Measurements from ENCODE around the gene F2RL2. TPM values are rescaled to one million over a fixed set of nuclear protein-coding genes. Genes with fewer than 3 reads are reported as not detected.

Gene F2RL2
- total and polyA plus RNA-seq, 2 donors (not counting 1 experiment from before 2014, with no cell fraction given) = not detected

DNA sequence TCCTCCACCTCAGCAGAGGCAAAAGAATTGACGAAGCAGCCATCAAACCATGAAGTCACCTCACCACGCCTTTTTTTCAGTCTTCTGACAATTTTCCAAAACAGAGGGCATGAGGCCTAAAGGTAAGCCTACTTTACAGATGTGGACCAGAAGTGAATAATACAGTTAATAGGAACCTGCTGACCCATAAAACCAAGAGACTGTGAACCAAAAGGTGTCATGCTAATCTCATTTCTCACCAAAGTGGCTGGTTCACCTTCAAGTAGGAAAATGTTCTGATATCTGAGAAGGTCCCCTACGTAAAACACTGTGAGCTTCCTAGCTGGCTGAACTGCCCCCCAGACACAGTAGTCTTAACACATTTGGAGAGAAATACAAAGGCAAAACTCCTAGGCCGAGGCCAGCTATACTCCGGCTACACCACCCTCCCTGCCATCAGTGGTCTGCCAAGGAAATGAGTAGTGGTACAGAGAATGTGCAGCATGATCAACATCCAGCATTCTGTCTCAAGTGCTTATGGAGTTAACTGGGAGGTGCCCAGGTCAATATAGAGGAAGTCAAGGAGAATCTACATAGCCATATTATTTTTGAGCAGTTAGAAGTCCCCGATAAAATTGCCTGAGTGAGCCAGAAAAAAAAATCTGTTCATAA is 19.3 kb upstream of the F2RL2 start:
- ChIA-PET POLR2A (no interaction called here), CTCF (interaction anchor here (0.8 to 1.0 kb wide), 3 partner anchors 10 to 1592 kb away, joined by 3 read pairs; no protein-coding TSS in a partner anchor)
- TF ChIP-seq EZH2 (IDR thresholded peaks at IDR 0.05; ENCODE audit: borderline replicate concordance, insufficient read depth, low read depth, low read length, poor library complexity, severe bottlenecking) (no peak), CTCF (IDR thresholded peaks at IDR 0.05) (no peak)
- no peaks in the 10 kb centered on the region for H3K9me3 Mint-ChIP-seq (ENCODE audit: insufficient read depth)
- Histone ChIP-seq H3K27me3 (replicated peaks in 1 of 4; ENCODE audit: control extremely low read depth in 1 of 4, control insufficient read depth in 3 of 4, insufficient read depth in 4 of 4, low read length in 3 of 4) (no peaks in the 10 kb centered on the region), H3K9me3 (ENCODE audit: control extremely low read depth in 1 of 3, control insufficient read depth in 2 of 3, insufficient read depth in 1 of 3, low read length in 2 of 3) (peaks cover 0 to under 1% (median 0%) of the 10 kb centered on the region in 3 donors), H3K36me3 (replicated peaks in 1 of 2; ENCODE audit: control extremely low read depth in 1 of 2, control insufficient read depth in 1 of 2, extremely low read depth in 1 of 2, insufficient read depth in 2 of 2, low read length in 1 of 2) (peaks cover 0 to under 1% of the 10 kb centered on the region in 2 experiments), H3K79me2 (ENCODE audit: control insufficient read depth, insufficient read depth, low read length) (no peaks in the 10 kb centered on the region), H3K27ac (ENCODE audit: low read length in 2 of 2) (no peak overlapping the region), H3K9ac (ENCODE audit: low read length) (no peak overlapping the region), H2AFZ (ENCODE audit: insufficient read depth, low read depth, low read length, poor library complexity, severe bottlenecking) (no peak overlapping the region), H3K4me2 (replicated peaks; ENCODE audit: low read depth, low read length, poor library complexity, severe bottlenecking) (no peak overlapping the region), H3K4me1 (ENCODE audit: control insufficient read depth in 2 of 2, insufficient read depth in 2 of 2, low read length in 2 of 2) (peaks cover 8% of the 10 kb centered on the region in 2 donors), H3K4me3 (ENCODE audit: control extremely low read depth in 1 of 5, extremely low read depth in 1 of 5, insufficient read depth in 1 of 5, low read depth in 2 of 5, low read length in 4 of 5) (no peak overlapping the region), H4K20me1 (ENCODE audit: control insufficient read depth, insufficient read depth, low read length, poor library complexity, severe bottlenecking) (no peaks in the 10 kb centered on the region)
- no peak overlapping the region for H3K27ac Mint-ChIP-seq
- intact Hi-C loops (cut with micrococcal nuclease) = loop anchor here (10.0 kb wide), 1 partner anchor 908 kb away; no protein-coding TSS in a partner anchor
- no peak for ATAC-seq (ENCODE audit: low read depth)
- peaks cover 7% of the 10 kb centered on the region for H3K4me1 Mint-ChIP-seq
- no peak overlapping the region for H3K4me3 Mint-ChIP-seq
- DNase-seq = no peak
- no peaks in the 10 kb centered on the region for H3K27me3 Mint-ChIP-seq
- WGBS (ENCODE audit: insufficient coverage) = no CpG with 5 or more reads among the region's 6 CpGs

- POLR2A ChIA-PET = no interaction called here
- no peak overlapping the region for H3K27ac Mint-ChIP-seq
Observed at GRCh38 chr5:76641514-76642120, 18.4 kb upstream of the F2RL2 start.

More at GRCh38 chr5:76641514-76642120, 18.4 kb upstream of the F2RL2 start:
- no peaks in the 10 kb centered on the region for H3K36me3 ChIP-seq (replicated peaks in 1 of 2; ENCODE audit: control extremely low read depth in 1 of 2, control insufficient read depth in 1 of 2, extremely low read depth in 1 of 2, insufficient read depth in 2 of 2, low read length in 1 of 2)
- DNase-seq (peak; percentile 61), ATAC-seq (ENCODE audit: low read depth) (no peak)
- peak; percentile 71 for TF ChIP-seq CTCF (IDR thresholded peaks at IDR 0.05)
- TF ChIP-seq EZH2 (IDR thresholded peaks at IDR 0.05; ENCODE audit: borderline replicate concordance, insufficient read depth, low read depth, low read length, poor library complexity, severe bottlenecking) = no peak
- H4K20me1 ChIP-seq (ENCODE audit: control insufficient read depth, insufficient read depth, low read length, poor library complexity, severe bottlenecking) = no peaks in the 10 kb centered on the region
- H3K27ac ChIP-seq (ENCODE audit: low read length in 2 of 2) = no peak overlapping the region
- no peak overlapping the region for H2AFZ ChIP-seq (ENCODE audit: insufficient read depth, low read depth, low read length, poor library complexity, severe bottlenecking)
- CTCF ChIA-PET = interaction anchor here (0.8 to 0.9 kb wide), 2 partner anchors 11 to 12 kb away, joined by 3 read pairs; no protein-coding TSS in a partner anchor
- no peak overlapping the region for H3K9ac ChIP-seq (ENCODE audit: low read length)
- H3K79me2 ChIP-seq (ENCODE audit: control insufficient read depth, insufficient read depth, low read length) = no peaks in the 10 kb centered on the region
- peaks cover 8% of the 10 kb centered on the region in 2 donors for H3K4me1 ChIP-seq (ENCODE audit: control insufficient read depth in 2 of 2, insufficient read depth in 2 of 2, low read length in 2 of 2)
- H3K4me3 Mint-ChIP-seq = no peak overlapping the region
- H3K9me3 ChIP-seq (ENCODE audit: control extremely low read depth in 1 of 3, control insufficient read depth in 2 of 3, insufficient read depth in 1 of 3, low read length in 2 of 3) = no peaks in the 10 kb centered on the region
- H3K9me3 Mint-ChIP-seq (ENCODE audit: insufficient read depth) = no peaks in the 10 kb centered on the region
- no peak overlapping the region for H3K4me3 ChIP-seq (ENCODE audit: control extremely low read depth in 1 of 5, extremely low read depth in 1 of 5, insufficient read depth in 1 of 5, low read depth in 2 of 5, low read length in 4 of 5)
- peaks cover 7% of the 10 kb centered on the region for H3K4me1 Mint-ChIP-seq
- H3K4me2 ChIP-seq (replicated peaks; ENCODE audit: low read depth, low read length, poor library complexity, severe bottlenecking) = no peak overlapping the region
- H3K27me3 Mint-ChIP-seq = no peaks in the 10 kb centered on the region
- no CpG with 5 or more reads among the region's 1 CpG for WGBS (ENCODE audit: insufficient coverage)
- intact Hi-C loops (cut with micrococcal nuclease) = loop anchor here (1.0 to 10.0 kb wide), 2 partner anchors 40 to 907 kb away; no protein-coding TSS in a partner anchor
- no peaks in the 10 kb centered on the region for H3K27me3 ChIP-seq (replicated peaks in 1 of 4; ENCODE audit: control extremely low read depth in 1 of 4, control insufficient read depth in 3 of 4, insufficient read depth in 4 of 4, low read length in 3 of 4)

All from B cell (primary cell).